Memory B cell (primary cell): ENCODE measurements around the gene ZNF385D.

Source experiments
- ATAC-seq: fragments of 150-1000 bp; cut with Tn5 transposase; 2 replicates; pipeline ENCODE4 v1.10.0; 2021; ENCODE audit warnings: low read depth, mild to moderate bottlenecking, moderate library complexity
- DNase-seq, 2 donors: peaks; one replicate each; pipeline ENCODE4 v3.0.0; 2022; ENCODE audit warnings: low spot score in 2 of 2
- H3K27ac Mint-ChIP-seq: one replicate; pipeline ENCODE4 v1.8.0; 2022; ENCODE audit warnings: mild to moderate bottlenecking, moderate library complexity, mixed read lengths
- H3K27me3 Mint-ChIP-seq: one replicate; pipeline ENCODE4 v1.8.0; 2022; ENCODE audit warnings: mixed read lengths
- H3K36me3 Mint-ChIP-seq: one replicate; pipeline ENCODE4 v1.8.0; 2022; ENCODE audit warnings: mild to moderate bottlenecking, mixed read lengths
- H3K4me1 Mint-ChIP-seq: one replicate; pipeline ENCODE4 v1.8.0; 2022; ENCODE audit warnings: mixed read lengths
- H3K4me3 Mint-ChIP-seq: one replicate; pipeline ENCODE4 v1.8.0; 2022; ENCODE audit warnings: mild to moderate bottlenecking, moderate library complexity, mixed read lengths
- H3K9me3 Mint-ChIP-seq: one replicate; pipeline ENCODE4 v1.8.0; 2022; ENCODE audit warnings: mixed read lengths

Gene ZNF385D

GRCh38 chr3:21750831-21751391, at the start of gene ZNF385D:
Gene ZNF385D (minus strand): TSS chr3:21751210. CDS start chr3:21750916, 294 bp downstream.
- ATAC-seq, result no peak
- no peak within 1 kb of the TSS for H3K4me3 Mint-ChIP-seq
- H3K9me3 Mint-ChIP-seq, result no peaks in the 10 kb centered on the region
- H3K36me3 Mint-ChIP-seq, result no peaks in the 10 kb centered on the region
- DNase-seq, result no peak
- no peak within 1 kb of the TSS for H3K27ac Mint-ChIP-seq
- no peaks in the 10 kb centered on the region for H3K4me1 Mint-ChIP-seq
- no peaks in the 10 kb centered on the region for H3K27me3 Mint-ChIP-seq

DNA sequence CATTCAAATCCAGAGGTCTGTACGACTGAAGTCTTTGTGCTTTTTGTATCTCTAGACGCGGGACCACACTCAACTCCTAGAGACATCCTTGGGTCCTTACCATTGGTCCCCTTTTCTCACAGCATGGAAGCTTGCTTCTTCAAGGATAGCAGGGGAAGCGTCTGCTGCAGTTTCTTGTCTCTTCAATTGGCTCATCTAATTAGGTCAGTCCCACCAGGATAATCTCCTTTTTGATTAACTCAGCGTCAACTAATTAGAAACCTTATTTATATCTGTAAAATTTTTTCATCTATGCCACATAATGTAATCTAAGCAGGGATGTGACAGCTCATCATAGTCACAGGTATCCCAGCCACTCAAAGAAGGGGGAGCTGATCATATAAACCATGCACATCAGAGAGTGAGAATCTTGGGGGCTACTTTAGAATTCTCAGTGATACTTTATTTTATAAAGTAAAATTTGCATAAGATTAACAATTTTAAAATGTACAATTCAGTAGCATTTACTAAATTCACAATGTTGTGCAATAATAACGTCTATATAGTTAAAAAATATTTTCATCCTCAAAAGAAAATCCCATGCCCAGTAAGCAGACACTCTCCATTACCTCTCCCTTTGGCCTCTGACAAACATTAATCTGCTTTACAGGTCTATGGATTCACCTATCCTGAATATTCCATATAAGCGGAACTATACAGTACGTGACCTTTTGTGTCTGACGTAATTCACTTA, 47.5 kb upstream of the ZNF385D start:
- no peak for ATAC-seq
- Mint-ChIP-seq H3K4me3 (no peak overlapping the region), H3K27me3 (no peaks in the 10 kb centered on the region), H3K36me3 (no peaks in the 10 kb centered on the region), H3K27ac (no peak overlapping the region), H3K9me3 (peaks cover 7% of the 10 kb centered on the region), H3K4me1 (no peaks in the 10 kb centered on the region)
- no peak for DNase-seq

GRCh38 chr3:21795921-21796320, 44.9 kb upstream of the ZNF385D start:
- Mint-ChIP-seq H3K9me3 (peaks cover 5% of the 10 kb centered on the region), H3K4me3 (no peak overlapping the region), H3K27me3 (no peaks in the 10 kb centered on the region), H3K36me3 (no peaks in the 10 kb centered on the region), H3K27ac (no peak overlapping the region), H3K4me1 (no peaks in the 10 kb centered on the region)
- no peak for ATAC-seq
- DNase-seq, result no peak

DNA sequence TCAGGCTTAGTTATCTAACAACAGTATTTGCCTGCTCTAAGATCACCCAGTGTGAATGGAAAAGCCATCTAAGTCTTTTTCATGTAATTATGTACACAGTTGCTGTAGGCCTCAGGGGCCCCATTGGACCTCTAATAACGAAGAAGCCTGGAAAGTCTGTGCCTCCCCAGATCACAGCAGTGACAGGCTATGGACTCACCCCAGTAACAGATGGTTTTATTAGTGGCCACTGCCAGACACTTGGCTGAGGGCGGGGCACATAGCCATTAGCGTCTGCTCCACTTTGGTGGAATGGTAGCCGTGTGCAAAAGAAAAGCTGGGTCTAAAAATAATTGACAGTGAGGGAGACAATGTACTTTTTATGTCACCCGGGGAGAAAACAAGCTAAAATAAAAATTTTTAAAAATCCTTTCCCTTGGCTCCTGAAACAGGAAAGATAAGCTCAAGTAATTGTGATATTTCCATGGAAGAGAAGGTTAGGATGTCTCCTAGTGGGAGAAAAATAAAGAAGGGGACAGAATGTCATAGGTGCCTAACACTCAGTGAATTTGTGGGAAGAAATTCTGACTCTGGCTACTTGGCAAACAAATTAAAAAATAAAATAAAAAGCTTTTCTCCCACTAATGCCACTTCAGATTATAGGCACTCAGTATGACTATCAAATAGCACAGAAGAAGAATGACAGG, 44.3 kb upstream of the ZNF385D start:
- ATAC-seq (no peak), DNase-seq (no peak)
- no peak overlapping the region for H3K27ac Mint-ChIP-seq
- no peaks in the 10 kb centered on the region for H3K4me1 Mint-ChIP-seq
- no peak overlapping the region for H3K4me3 Mint-ChIP-seq
- H3K9me3 Mint-ChIP-seq, result peaks cover 5% of the 10 kb centered on the region
- no peaks in the 10 kb centered on the region for H3K27me3 Mint-ChIP-seq
- H3K36me3 Mint-ChIP-seq, result no peaks in the 10 kb centered on the region

GRCh38 chr3:21794291-21794690, 43.3 kb upstream of the ZNF385D start:
- Mint-ChIP-seq H3K4me3 (no peak overlapping the region), H3K36me3 (no peaks in the 10 kb centered on the region), H3K27ac (no peak overlapping the region), H3K9me3 (peaks cover 4% of the 10 kb centered on the region), H3K4me1 (no peaks in the 10 kb centered on the region), H3K27me3 (no peaks in the 10 kb centered on the region)
- no peak for DNase-seq
- no peak for ATAC-seq

DNA sequence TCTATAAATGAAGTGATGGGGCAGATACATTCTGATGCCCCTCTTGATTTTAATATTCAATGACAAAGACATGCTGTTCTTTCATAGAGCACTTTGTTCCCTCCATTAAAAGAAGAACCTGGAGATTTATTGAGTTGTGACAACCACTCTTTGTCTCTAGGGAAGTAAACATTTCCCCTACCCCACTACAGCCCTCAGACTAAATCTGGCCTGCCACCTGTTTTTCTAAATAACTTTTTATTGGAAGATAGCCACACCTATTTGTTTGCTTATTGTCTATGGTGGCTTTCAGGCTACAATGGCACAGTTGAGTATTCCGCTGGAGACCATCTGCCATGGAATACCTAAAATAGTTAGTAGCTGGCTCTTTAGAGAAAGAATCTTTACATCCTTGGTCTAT, 41.2 kb upstream of the ZNF385D start:
- Mint-ChIP-seq H3K27me3 (no peaks in the 10 kb centered on the region), H3K9me3 (peaks cover 2% of the 10 kb centered on the region), H3K4me3 (no peak overlapping the region), H3K4me1 (no peaks in the 10 kb centered on the region), H3K27ac (no peak overlapping the region), H3K36me3 (no peaks in the 10 kb centered on the region)
- DNase-seq (no peak), ATAC-seq (peak; percentile 14)

GRCh38 chr3:21791356-21791755, 40.3 kb upstream of the ZNF385D start:
- H3K4me3 Mint-ChIP-seq, result no peak overlapping the region
- no peaks in the 10 kb centered on the region for H3K4me1 Mint-ChIP-seq
- no peaks in the 10 kb centered on the region for H3K36me3 Mint-ChIP-seq
- no peak overlapping the region for H3K27ac Mint-ChIP-seq
- no peak for DNase-seq
- peaks cover 3% of the 10 kb centered on the region for H3K9me3 Mint-ChIP-seq
- no peaks in the 10 kb centered on the region for H3K27me3 Mint-ChIP-seq
- ATAC-seq, result no peak

- Mint-ChIP-seq H3K27me3 (no peaks in the 10 kb centered on the region), H3K36me3 (no peaks in the 10 kb centered on the region), H3K27ac (no peak overlapping the region), H3K4me1 (no peaks in the 10 kb centered on the region), H3K4me3 (no peak overlapping the region), H3K9me3 (peaks cover 3% of the 10 kb centered on the region)
- DNase-seq, result no peak
- no peak for ATAC-seq
These were observed 39.5 kb upstream of the ZNF385D start for GRCh38 chr3:21790466-21790865.

DNA sequence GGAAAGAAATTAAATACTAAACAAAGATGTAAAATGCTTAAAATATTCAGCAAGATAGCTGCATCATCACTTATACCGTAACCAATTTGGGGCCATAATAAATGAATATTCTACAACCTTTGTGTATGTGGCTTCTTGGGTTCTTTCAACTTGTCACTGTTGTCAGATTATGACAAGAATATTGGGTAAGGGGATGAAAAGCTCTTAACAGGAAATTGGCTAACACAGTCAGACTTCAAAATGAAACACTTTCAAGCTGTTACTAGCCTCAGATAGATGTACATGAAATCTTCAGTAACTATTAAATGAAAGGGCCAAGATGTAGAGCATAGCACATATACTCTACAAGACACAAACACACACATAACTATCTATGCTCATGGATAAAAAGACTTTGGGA, 38.7 kb upstream of the ZNF385D start:
- Mint-ChIP-seq H3K27me3 (no peaks in the 10 kb centered on the region), H3K27ac (no peak overlapping the region), H3K9me3 (peaks cover 3% of the 10 kb centered on the region), H3K36me3 (no peaks in the 10 kb centered on the region), H3K4me3 (no peak overlapping the region), H3K4me1 (no peaks in the 10 kb centered on the region)
- no peak for ATAC-seq
- DNase-seq, result no peak

- Mint-ChIP-seq H3K27ac (no peak overlapping the region), H3K36me3 (no peaks in the 10 kb centered on the region), H3K9me3 (peaks cover 3% of the 10 kb centered on the region), H3K4me1 (no peaks in the 10 kb centered on the region), H3K27me3 (no peaks in the 10 kb centered on the region), H3K4me3 (no peak overlapping the region)
- ATAC-seq, result no peak
- DNase-seq, result no peak
These were observed 35.4 kb upstream of the ZNF385D start for GRCh38 chr3:21786438-21786797.

- no peak overlapping the region for H3K27ac Mint-ChIP-seq
- DNase-seq, result no peak
These were observed 34.9 kb upstream of the ZNF385D start for GRCh38 chr3:21785765-21786437.

GRCh38 chr3:21783839-21784238, 32.8 kb upstream of the ZNF385D start:
- Mint-ChIP-seq H3K36me3 (no peaks in the 10 kb centered on the region), H3K4me1 (no peaks in the 10 kb centered on the region), H3K4me3 (no peak overlapping the region), H3K9me3 (peaks cover 6% of the 10 kb centered on the region), H3K27me3 (no peaks in the 10 kb centered on the region), H3K27ac (no peak overlapping the region)
- no peak for ATAC-seq
- DNase-seq, result no peak

More at GRCh38 chr3:21785765-21786437, 34.9 kb upstream of the ZNF385D start:
- Mint-ChIP-seq H3K4me1 (no peaks in the 10 kb centered on the region), H3K9me3 (peaks cover 3% of the 10 kb centered on the region), H3K27me3 (no peaks in the 10 kb centered on the region), H3K4me3 (no peak overlapping the region), H3K36me3 (no peaks in the 10 kb centered on the region)
- no peak for ATAC-seq

- Mint-ChIP-seq H3K9me3 (peaks cover 4% of the 10 kb centered on the region), H3K36me3 (no peaks in the 10 kb centered on the region), H3K4me1 (no peaks in the 10 kb centered on the region), H3K27ac (no peak overlapping the region), H3K4me3 (no peak overlapping the region), H3K27me3 (no peaks in the 10 kb centered on the region)
- no peak for ATAC-seq
- no peak for DNase-seq
These were observed 30.3 kb upstream of the ZNF385D start for GRCh38 chr3:21781355-21781754.

GRCh38 chr3:21779909-21780308, 28.9 kb upstream of the ZNF385D start:
- Mint-ChIP-seq H3K9me3 (peaks cover 4% of the 10 kb centered on the region), H3K4me1 (no peaks in the 10 kb centered on the region), H3K4me3 (no peak overlapping the region), H3K27ac (no peak overlapping the region), H3K36me3 (no peaks in the 10 kb centered on the region), H3K27me3 (no peaks in the 10 kb centered on the region)
- DNase-seq (no peak), ATAC-seq (no peak)
